Skeletal muscle satellite cell (primary cell): Measurements from ENCODE around the gene ARRDC2.
"Not testable (repeated sequence)": the region's sequence is repeated elsewhere in the genome, so short reads cannot be mapped to it uniquely, and the experiment has no call there.

ENCODE experiments used
- H3K27me3 ChIP-seq: 2 replicates; pipeline ENCODE4 v1.7.0; 2013; ENCODE audit warnings: low read length; ENCODE audit not compliant: control insufficient read depth, insufficient read depth
- H3K36me3 ChIP-seq: 2 replicates; pipeline ENCODE4 v1.7.0; 2013; ENCODE audit warnings: mild to moderate bottlenecking, control low read depth, low read length; ENCODE audit not compliant: insufficient read depth
- H3K4me1 ChIP-seq: 2 replicates; pipeline ENCODE4 v1.7.0; 2013; ENCODE audit warnings: low read length; ENCODE audit not compliant: control insufficient read depth, insufficient read depth
- H3K4me2 ChIP-seq: 2 replicates; pipeline ENCODE4 v1.7.0; 2013; ENCODE audit warnings: mild to moderate bottlenecking, low read length
- H3K4me3 ChIP-seq: 2 replicates; pipeline ENCODE4 v1.7.0; 2013; ENCODE audit warnings: low read length
- H3K9ac ChIP-seq: 2 replicates; pipeline ENCODE4 v1.7.0; 2013; ENCODE audit warnings: mild to moderate bottlenecking, low read depth, low read length, moderate library complexity
- H3K9me3 ChIP-seq: replicated peaks from 2 replicates; pipeline ENCODE4 v1.7.0; 2013; ENCODE audit warnings: mild to moderate bottlenecking, control low read depth, low read length

Gene ARRDC2

DNA sequence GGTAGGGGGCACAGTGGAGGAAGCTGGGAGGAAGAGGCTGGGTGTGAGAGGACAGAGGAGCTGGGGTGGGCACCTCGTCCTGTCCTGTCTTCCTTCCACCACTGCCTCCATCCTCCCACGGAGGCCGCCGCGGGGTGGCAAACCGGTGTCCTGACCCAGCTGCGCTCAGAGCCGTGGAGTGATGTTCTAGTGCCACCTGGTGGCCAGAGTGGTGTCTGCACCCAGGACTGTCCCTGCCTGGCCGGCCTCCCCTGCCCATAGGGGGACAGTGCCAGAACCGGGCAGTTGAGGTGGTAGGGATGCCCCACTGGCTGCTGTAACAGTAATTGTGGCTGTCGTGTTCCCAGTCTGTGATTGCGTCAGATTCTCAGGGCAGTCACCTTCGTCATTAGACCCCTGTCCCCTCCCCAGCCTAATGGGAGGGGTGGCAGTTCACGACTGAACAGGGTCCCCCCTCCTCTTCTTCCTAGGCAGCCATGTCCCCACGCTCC is 11.1 kb upstream of the ARRDC2 start:
- H3K36me3 ChIP-seq, result no peaks in the 10 kb centered on the region
- H3K27me3 ChIP-seq, result no peaks in the 10 kb centered on the region
- H3K4me1 ChIP-seq, result peaks cover 27% of the 10 kb centered on the region
- H3K4me2 ChIP-seq, result peak overlapping the region; percentile 32
- H3K9me3 ChIP-seq, result no peaks in the 10 kb centered on the region
- no peak overlapping the region for H3K4me3 ChIP-seq
- peak overlapping the region; percentile 19 for H3K9ac ChIP-seq

DNA sequence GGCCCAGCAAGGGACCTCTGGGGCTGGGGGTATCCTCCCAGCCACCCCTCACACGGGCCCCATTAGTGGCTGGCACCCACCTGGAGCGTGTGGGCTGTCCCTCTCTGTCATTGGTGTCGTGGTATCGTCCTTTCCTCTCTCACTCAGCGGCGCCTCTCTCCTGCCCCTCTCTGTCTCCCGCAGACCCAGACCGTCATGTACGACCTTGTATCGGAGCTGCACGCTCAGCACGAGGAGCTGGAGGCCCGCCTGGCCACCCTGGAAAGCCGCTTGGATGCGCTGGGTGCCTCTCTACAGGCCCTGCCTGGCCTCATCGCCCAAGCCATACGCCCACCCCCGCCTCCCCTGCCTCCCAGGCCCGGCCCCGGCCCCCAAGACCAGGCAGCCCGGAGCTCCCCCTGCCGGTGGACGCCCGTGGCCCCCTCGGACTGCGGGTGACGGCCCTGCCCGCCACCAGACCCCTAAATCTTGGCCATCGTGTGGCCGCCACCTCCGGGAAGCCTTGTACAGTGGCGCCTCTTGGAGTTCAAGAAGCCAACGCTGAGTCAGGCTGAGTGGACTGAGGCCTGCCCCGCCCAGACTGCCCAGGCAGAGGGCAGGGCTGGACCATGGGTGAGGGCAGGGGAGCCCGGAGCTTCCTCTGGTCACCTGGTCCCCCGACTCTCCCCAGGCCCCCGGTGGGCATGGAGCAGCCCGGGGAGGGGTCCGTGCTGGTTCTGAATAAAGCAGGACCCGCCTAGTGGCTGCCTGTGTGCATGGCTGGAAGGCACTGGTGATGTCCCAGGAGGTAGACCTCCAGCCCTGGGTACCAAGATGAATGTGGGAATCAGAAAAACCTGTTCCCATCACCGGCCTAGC is 9.8 kb upstream of the ARRDC2 start:
- H3K4me3 ChIP-seq, result peak overlapping the region; percentile 41
- H3K27me3 ChIP-seq, result no peaks in the 10 kb centered on the region
- peak overlapping the region; percentile 42 for H3K4me2 ChIP-seq
- peaks cover 34% of the 10 kb centered on the region for H3K4me1 ChIP-seq
- H3K9me3 ChIP-seq, result no peaks in the 10 kb centered on the region
- peak overlapping the region; percentile 46 for H3K9ac ChIP-seq
- H3K36me3 ChIP-seq, result peaks cover 5% of the 10 kb centered on the region

DNA sequence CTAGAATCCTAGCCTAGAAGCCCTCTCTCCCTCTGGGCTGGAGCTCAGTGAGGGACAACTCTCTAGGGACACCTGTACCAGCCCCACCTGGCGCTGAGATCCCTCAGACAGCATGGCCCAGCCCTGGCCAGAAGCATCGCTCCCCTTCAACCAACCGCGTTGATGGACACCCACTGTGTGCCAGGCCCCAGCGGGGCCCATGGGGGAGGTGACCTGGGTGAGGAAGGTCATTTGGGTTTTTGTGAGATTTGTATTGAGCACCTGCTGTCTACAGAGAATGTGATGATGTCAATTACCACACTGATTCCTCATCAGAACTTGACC is 9.2 kb upstream of the ARRDC2 start:
- Histone ChIP-seq H3K36me3 (peaks cover 5% of the 10 kb centered on the region), H3K27me3 (no peaks in the 10 kb centered on the region), H3K4me3 (no peak overlapping the region), H3K9me3 (no peaks in the 10 kb centered on the region), H3K4me1 (peaks cover 34% of the 10 kb centered on the region), H3K9ac (no peak overlapping the region), H3K4me2 (no peak overlapping the region)

DNA sequence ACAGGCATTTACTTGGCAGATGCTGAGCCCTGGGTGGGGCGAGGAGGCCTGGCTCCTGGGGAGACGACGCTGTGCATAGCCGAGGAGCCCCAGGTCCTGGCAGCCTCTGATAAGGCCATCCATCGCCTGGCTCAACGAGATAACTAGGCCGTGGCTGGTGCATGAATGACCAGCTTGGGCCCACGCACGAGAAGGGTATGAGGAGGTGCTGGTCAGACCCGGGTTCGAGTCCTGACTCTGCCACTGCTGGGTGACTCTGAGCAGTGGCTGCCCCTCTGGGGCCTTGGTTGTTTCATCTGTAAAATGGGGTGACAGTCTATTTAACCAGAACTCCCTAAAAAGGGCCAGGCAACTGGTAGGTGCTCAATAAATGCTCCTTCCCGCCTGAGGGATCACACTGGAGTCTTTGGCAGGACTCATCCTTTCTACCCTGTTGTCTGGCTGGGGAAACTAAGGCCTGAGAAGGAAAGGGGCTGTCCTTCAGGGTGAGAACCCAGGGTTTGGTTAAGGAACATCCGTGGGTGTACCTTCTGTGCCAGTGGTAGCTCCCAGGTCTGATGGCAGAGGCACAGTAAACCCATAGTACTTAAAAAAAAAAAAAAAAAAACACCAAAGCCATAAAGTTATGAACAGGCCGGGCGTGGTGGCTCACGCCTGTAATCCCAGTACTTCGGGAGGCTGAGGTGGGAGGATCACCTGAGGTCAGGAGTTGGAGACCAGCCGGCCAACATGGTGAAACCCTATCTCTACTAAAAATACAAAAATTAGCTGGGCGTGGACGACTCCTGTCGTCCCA is 8.1 kb upstream of the ARRDC2 start:
- peak overlapping the region; percentile 88 for H3K9ac ChIP-seq
- H3K36me3 ChIP-seq, result peaks cover 5% of the 10 kb centered on the region
- H3K4me2 ChIP-seq, result peak overlapping the region; percentile 89
- H3K4me1 ChIP-seq, result peaks cover 34% of the 10 kb centered on the region
- H3K27me3 ChIP-seq, result no peaks in the 10 kb centered on the region
- no peaks in the 10 kb centered on the region for H3K9me3 ChIP-seq
- H3K4me3 ChIP-seq, result no peak overlapping the region

DNA sequence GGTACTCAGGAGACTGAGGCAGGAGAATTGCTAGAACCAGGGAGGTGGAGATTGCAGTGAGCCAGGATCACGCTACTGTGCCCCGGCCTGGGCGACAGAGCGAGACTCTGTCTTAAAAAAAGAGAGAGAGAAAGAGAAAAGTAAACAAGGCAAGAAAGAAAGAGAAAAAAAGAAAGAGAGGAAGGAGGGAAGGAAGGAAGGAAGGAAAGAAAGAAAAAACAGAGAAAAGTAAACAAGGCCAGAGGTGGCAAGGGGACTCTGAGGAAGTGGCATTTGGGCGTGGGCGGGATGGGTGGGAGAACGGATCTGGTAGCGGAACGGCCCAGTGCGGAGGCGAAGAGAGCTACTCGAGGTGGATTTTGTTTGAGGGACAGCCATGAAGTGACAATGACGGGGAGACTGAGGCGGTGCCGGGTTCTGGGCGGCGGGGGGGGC is 7.5 kb upstream of the ARRDC2 start:
- no peaks in the 10 kb centered on the region for H3K27me3 ChIP-seq
- H3K4me1 ChIP-seq, result peaks cover 34% of the 10 kb centered on the region
- no peaks in the 10 kb centered on the region for H3K9me3 ChIP-seq
- H3K36me3 ChIP-seq, result peaks cover 5% of the 10 kb centered on the region
- peak overlapping the region; percentile 83 for H3K4me3 ChIP-seq
- H3K9ac ChIP-seq, result peak overlapping the region; percentile 88
- H3K4me2 ChIP-seq, result peak overlapping the region; percentile 89

DNA sequence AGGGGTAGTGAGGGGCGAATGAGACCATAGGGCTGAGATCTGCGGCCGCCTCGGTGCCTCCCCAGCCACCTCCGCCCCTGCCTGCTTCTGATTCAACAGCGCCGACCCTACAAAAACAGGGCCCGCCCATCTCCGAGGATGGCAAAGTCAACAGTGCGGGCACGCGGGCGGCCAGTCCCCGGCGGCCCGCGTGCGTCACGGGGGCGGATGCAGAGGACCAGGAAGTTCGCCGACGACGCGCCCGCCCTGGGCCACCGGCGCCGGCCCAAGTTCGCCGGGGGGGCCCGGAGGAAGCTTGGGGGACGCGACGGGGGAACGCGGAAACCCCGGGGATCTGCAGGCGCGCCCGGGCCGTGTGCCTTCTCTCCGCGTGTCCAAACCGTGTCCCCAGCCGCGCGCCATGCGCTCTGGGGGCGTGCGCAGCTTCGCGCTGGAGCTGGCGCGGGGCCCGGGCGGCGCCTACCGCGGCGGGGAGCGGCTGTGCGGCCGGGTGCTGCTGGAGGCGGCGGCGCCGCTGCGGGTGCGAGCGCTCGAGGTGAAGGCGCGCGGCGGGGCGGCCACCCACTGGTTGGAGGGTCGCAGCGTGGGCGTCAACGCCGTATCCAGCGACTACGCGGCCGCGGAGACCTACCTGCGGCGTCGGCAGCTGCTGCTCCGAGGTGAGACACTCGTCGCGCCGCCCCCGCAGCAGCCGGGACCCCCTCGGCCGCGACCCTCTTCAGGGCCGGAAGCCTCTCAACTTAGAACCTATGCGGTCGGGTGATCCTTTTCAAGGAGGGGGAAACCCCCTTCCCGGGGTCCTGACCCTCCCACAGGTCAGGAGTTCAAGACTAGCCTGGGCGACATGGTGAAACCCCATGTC is 6.8 kb upstream of the ARRDC2 start:
- H3K4me2 ChIP-seq, result peak overlapping the region; percentile 89
- H3K9me3 ChIP-seq, result no peaks in the 10 kb centered on the region
- peaks cover 34% of the 10 kb centered on the region for H3K4me1 ChIP-seq
- H3K36me3 ChIP-seq, result peaks cover 5% of the 10 kb centered on the region
- no peaks in the 10 kb centered on the region for H3K27me3 ChIP-seq
- H3K9ac ChIP-seq, result peak overlapping the region; percentile 88
- H3K4me3 ChIP-seq, result peak overlapping the region; percentile 83

DNA sequence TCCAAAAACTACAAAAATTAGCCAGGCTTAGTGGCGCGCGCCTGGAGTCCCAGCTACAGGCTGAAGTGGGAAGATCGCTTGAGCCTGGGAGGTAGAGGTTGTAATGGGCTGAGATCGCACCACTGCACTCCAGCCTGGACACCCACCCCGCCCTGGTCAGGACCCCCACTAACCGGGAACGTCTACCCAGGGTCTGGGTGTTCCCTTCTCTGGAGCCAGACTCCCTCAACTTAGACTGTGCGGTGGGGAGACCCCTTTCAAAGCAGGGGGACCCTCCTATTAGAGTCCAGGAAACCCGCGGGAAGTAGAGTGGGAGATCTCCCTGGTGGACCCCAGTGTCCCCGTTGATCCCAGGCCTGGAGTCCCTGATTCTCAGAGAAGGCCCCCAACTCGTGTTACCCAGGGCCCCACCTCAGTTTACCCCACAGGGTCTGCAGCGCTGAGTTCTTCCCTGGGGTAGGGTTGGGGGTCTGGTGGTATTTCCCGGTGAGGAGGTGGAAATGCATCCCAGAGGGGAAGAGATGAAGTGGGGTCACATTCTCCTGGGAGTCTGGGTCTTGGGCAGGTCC is 6.1 kb upstream of the ARRDC2 start:
- H3K27me3 ChIP-seq, result no peaks in the 10 kb centered on the region
- H3K9ac ChIP-seq, result peak overlapping the region; percentile 88
- peaks cover 40% of the 10 kb centered on the region for H3K4me1 ChIP-seq
- peak overlapping the region; percentile 89 for H3K4me2 ChIP-seq
- no peaks in the 10 kb centered on the region for H3K9me3 ChIP-seq
- H3K4me3 ChIP-seq, result peak overlapping the region; percentile 83
- H3K36me3 ChIP-seq, result peaks cover 5% of the 10 kb centered on the region

DNA sequence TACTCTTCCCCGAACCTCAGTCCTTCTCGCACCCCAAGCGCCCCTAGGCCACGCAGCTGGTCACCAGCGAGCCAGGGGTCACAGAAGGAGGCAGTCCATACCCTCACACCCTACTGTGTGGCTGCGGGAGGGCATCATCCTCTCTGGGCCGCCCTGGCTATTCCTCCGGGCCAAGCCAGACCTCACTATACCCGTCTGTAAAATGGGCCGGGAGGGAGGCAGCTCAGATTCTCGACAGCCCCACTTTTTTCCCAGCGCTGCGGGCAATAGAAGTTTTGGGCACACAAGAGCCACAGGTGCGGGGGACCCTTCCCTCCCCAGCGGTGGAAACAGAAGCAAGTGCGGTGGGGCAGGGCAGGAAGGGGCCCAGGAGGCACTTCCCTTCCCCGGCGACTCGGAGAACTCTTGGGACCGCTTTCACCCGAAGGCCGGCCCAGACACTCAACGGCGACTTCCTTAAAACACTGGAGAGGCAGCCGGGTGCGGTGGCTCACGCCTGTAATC is 5.6 kb upstream of the ARRDC2 start:
- H3K4me2 ChIP-seq, result peak overlapping the region; percentile 89
- H3K9ac ChIP-seq, result peak overlapping the region; percentile 88
- H3K36me3 ChIP-seq, result peaks cover 5% of the 10 kb centered on the region
- no peaks in the 10 kb centered on the region for H3K9me3 ChIP-seq
- H3K4me1 ChIP-seq, result peaks cover 40% of the 10 kb centered on the region
- no peaks in the 10 kb centered on the region for H3K27me3 ChIP-seq
- peak overlapping the region; percentile 83 for H3K4me3 ChIP-seq

DNA sequence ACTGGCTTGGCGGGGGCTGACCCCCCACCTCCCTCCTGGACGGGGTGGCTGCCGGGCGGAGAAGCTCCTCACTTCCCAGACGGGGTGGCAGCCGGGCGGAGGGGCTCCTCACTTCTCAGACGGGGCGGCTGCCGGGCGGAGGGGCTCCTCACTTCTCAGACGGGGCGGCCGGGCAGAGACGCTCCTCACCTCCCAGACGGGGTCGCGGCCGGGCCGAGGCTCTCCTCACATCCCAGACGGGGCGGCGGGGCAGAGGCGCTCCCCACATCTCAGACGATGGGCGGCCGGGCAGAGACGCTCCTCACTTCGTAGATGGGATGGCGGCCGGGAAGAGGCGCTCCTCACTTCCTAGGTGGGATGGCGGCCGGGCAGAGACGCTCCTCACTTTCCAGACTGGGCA is 2.2 kb upstream of the ARRDC2 start:
- Histone ChIP-seq H3K36me3 (peaks cover 30% of the 10 kb centered on the region), H3K4me1 (peaks cover 48% of the 10 kb centered on the region)
- H3K4me2 ChIP-seq, H3K27me3 ChIP-seq, H3K4me3 ChIP-seq, H3K9ac ChIP-seq, H3K9me3 ChIP-seq: not testable (repeated sequence)

DNA sequence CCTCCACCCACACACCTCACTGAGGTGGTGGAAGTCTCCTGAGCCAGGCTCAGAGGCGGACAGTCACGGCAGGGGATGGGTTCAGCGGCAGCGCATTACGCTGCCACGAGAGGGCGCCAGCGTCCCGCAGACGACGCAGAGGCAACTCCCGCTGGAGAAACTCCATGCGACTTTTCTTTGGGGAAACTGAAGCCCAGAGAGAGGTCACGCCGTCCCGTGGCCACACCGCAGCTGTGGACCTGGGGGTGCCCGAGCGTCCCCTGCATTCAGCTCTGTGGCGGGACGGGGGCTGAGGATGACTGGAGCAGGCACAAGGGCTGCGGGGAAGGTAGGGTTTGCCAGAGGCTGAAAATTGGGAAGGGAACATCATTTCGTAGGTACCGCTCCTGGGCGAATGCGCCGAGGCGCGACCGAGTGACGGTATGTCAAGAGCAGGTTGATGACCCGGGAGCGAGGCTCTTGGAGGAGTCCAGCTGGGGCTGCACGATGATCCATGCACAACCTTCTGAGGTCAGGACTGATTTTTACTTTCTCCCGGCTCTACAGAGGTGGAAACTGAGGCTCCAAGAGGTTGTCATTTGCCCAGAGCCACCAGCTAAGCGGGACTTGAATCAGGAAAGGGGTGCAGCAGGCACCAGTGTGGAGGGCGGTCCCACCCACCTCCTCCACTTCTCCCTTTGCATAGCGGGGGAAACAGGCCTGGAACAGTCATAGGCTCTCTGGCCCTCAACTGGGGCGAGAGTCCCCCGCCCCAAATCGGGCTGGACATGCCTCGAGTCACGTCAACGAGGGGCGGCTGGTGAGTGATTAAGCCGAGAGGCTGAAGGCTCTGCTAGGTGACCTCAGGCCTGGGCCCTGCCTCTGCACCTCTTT is 690 bp upstream of the ARRDC2 start:
- Histone ChIP-seq H3K27me3 (no peaks in the 10 kb centered on the region), H3K4me1 (peaks cover 44% of the 10 kb centered on the region), H3K4me2 (peak overlapping the region; percentile 87), H3K9ac (peak overlapping the region; percentile 57), H3K36me3 (peaks cover 38% of the 10 kb centered on the region), H3K9me3 (no peaks in the 10 kb centered on the region), H3K4me3 (peak overlapping the region; percentile 87)
